Endothelial cell of umbilical vein (primary cell): ENCODE data around the gene LCMT1. TPM values are rescaled to one million over a fixed set of nuclear protein-coding genes. Genes with fewer than 3 reads are reported as not detected.
"Not testable (repeated sequence)": the region's sequence is repeated elsewhere in the genome, so short reads cannot be mapped to it uniquely, and the experiment has no call there.

ENCODE experiments used
- BruUV-seq: library from RNA; stranded (reverse); fragments of 400-500 nt; replicated peaks from 2 replicates; lab custom pipeline; 2021; lab: Mats Ljungman, UMichigan
- CTCF ChIA-PET: fragments of 300-600, 350-600 bp; sonication (Branson Sonifier 250); formaldehyde crosslinking; loops from one replicate; lab custom pipeline; 2021; ENCODE audit warnings: antibody characterized with exemption, inconsistent platforms; lab: Charles Lee
- POLR2A ChIA-PET: fragments of 300-600, 350-600 bp; sonication (Branson Sonifier 250); formaldehyde crosslinking; loops from one replicate; lab custom pipeline; 2021; ENCODE audit warnings: antibody characterized with exemption, inconsistent platforms; lab: Charles Lee
- DNase-seq: peaks from one replicate; pipeline ENCODE4 v3.0.0-alpha.2; 2011; ENCODE audit warnings: low read depth, low spot score
- FAIRE-seq: peaks from 2 replicates; lab custom pipeline; 2011; peaks lifted over from hg19 to GRCh38; lab: Jason Lieb, UNC
- H2AFZ ChIP-seq: 2 replicates; pipeline ENCODE4 v1.6.0; 2012; ENCODE audit warnings: low read depth, low read length, control low read depth, inconsistent platforms
- H3K27ac ChIP-seq: 2 replicates; pipeline ENCODE4 v1.5.1; 2011; ENCODE audit warnings: low read depth, mild to moderate bottlenecking, control low read depth, low read length, moderate library complexity; ENCODE audit not compliant: insufficient read depth
- H3K27me3 ChIP-seq, 2 experiments: 2 replicates each; pipeline versions ENCODE4 v1.6.0 to v1.6.1; 2011; ENCODE audit warnings: low read length in 2 of 2, mixed read lengths in 1 of 2; ENCODE audit not compliant: control insufficient read depth in 2 of 2, insufficient read depth in 2 of 2
- H3K36me3 ChIP-seq, 2 experiments: 2 replicates in 1 of 2; 3 replicates in 1 of 2; pipeline ENCODE4 v1.5.1; 2011; ENCODE audit warnings: low read length in 2 of 2, mild to moderate bottlenecking in 1 of 2, moderate library complexity in 1 of 2; ENCODE audit not compliant: control insufficient read depth in 2 of 2, insufficient read depth in 2 of 2; ENCODE audit errors: extremely low read depth in 1 of 2
- H3K4me1 ChIP-seq: 3 replicates; pipeline ENCODE4 v1.5.1; 2011; ENCODE audit warnings: mild to moderate bottlenecking, low read length; ENCODE audit not compliant: control insufficient read depth, insufficient read depth; ENCODE audit errors: extremely low read depth
- H3K4me2 ChIP-seq: 2 replicates; pipeline ENCODE4 v1.6.1; 2011; ENCODE audit warnings: low read length, control low read depth, mixed read lengths; ENCODE audit not compliant: insufficient read depth
- H3K4me3 ChIP-seq, 3 experiments: fragments of 200-600 bp in 1 of 3; sonication (generic), shearing (Covaris generic) in 1 of 3; replicated peaks in 1 of 3; 2 replicates each; pipeline ENCODE4 v1.5.1; 2011 to 2016; ENCODE audit warnings: control low read depth in 3 of 3, low read length in 3 of 3, mild to moderate bottlenecking in 2 of 3, inconsistent platforms in 1 of 3, low read depth in 1 of 3, moderate library complexity in 1 of 3; ENCODE audit not compliant: insufficient read depth in 1 of 3
- H3K79me2 ChIP-seq: 2 replicates; pipeline ENCODE4 v1.6.0; 2012; ENCODE audit warnings: low read length, inconsistent platforms; ENCODE audit not compliant: control insufficient read depth, insufficient read depth
- H3K9ac ChIP-seq: replicated peaks from 2 replicates; pipeline ENCODE3; 2011; ENCODE audit warnings: low read length, control low read depth; ENCODE audit not compliant: insufficient read depth; ENCODE audit errors: extremely low read depth
- H3K9me1 ChIP-seq: replicated peaks from 3 replicates; pipeline ENCODE4 v1.6.0; 2011; ENCODE audit warnings: mild to moderate bottlenecking, low read length; ENCODE audit not compliant: control insufficient read depth, insufficient read depth; ENCODE audit errors: extremely low read depth
- H3K9me3 ChIP-seq: replicated peaks from 2 replicates; pipeline ENCODE4 v1.5.1; 2012; ENCODE audit warnings: low read length, inconsistent platforms; ENCODE audit not compliant: control insufficient read depth, insufficient read depth
- H4K20me1 ChIP-seq: replicated peaks from 2 replicates; pipeline ENCODE3; 2011; ENCODE audit warnings: mild to moderate bottlenecking, low read length; ENCODE audit not compliant: control insufficient read depth, insufficient read depth; ENCODE audit errors: extremely low read depth
- EZH2 ChIP-seq: IDR thresholded peaks from 2 replicates; pipeline ENCODE4 v1.6.1; 2012; ENCODE audit warnings: borderline replicate concordance, low read depth, mild to moderate bottlenecking, moderate library complexity, low read length, inconsistent platforms; ENCODE audit not compliant: severe bottlenecking
- FOS ChIP-seq: IDR thresholded peaks from 2 replicates; pipeline ENCODE4 v1.6.1; 2011; ENCODE audit warnings: mild to moderate bottlenecking, low read length, moderate library complexity, borderline replicate concordance; ENCODE audit not compliant: insufficient read depth
- GATA2 ChIP-seq: IDR thresholded peaks from 2 replicates; pipeline ENCODE4 v1.7.0; 2011; ENCODE audit warnings: low read depth, mild to moderate bottlenecking, moderate library complexity, mixed read lengths, low read length; ENCODE audit not compliant: insufficient read length, insufficient read depth
- JUN ChIP-seq: IDR thresholded peaks from 2 replicates; pipeline ENCODE4 v1.6.1; 2011; ENCODE audit warnings: borderline replicate concordance, low read depth; ENCODE audit not compliant: insufficient read length, insufficient read depth
- MYC ChIP-seq: IDR thresholded peaks from one replicate; pipeline ENCODE4 v1.6.1; 2011; ENCODE audit warnings: mild to moderate bottlenecking, low read depth, low read length
- POLR2A ChIP-seq: IDR thresholded peaks from 2 replicates; pipeline ENCODE4 v1.6.1; 2012; ENCODE audit warnings: low read depth, mild to moderate bottlenecking, control low read depth, low read length
- POLR2AphosphoS5 ChIP-seq: IDR thresholded peaks from 2 replicates; pipeline ENCODE4 v1.6.1; 2012; ENCODE audit warnings: low read depth, mild to moderate bottlenecking, control low read depth, low read length, moderate library complexity; ENCODE audit not compliant: insufficient read depth
- dilution Hi-C: fragments of 300-500 bp; cut with MboI; formaldehyde crosslinking; loops from one replicate; pipeline ENCODE4 v1.15.0; 2019; ENCODE audit warnings: low sequenced_read_pairs; ENCODE audit not compliant: extremely low pct_ligation_motif_present
- intact Hi-C: fragments of 100-400 bp; cut with micrococcal nuclease; formaldehyde crosslinking; loops from one replicate; pipeline ENCODE4 v1.10.0; 2022
- polyA plus RNA-seq, 4 experiments: library from polyadenylated mRNA; depleted of rRNA in 3 of 4; stranded (reverse) in 3 of 4; unstranded in 1 of 4; fragments of >200 nt; gene quantifications; 2 replicates each; pipeline versions ENCODE4 v1.2.1 to v1.2.3, GENCODE V29; 2011 to 2012; ENCODE audit warnings: missing spikeins in 1 of 4
- total RNA-seq: library from RNA; stranded (reverse); gene quantifications from 2 replicates; pipeline ENCODE4 v1.2.3, GENCODE V29; 2021
- TF ChIP-seq, protein P1 (sequence below), 2 donors: IDR thresholded peaks; 1 replicate in 1 of 2; 2 replicates in 1 of 2; pipeline ENCODE4 v1.5.1; 2011; ENCODE audit warnings: low read length in 2 of 2, mild to moderate bottlenecking in 2 of 2, moderate library complexity in 2 of 2, control low read depth in 1 of 2, inconsistent platforms in 1 of 2, low read depth in 1 of 2; ENCODE audit not compliant: insufficient read depth in 1 of 2; ENCODE audit errors: extremely low read depth in 1 of 2
- TF ChIP-seq, protein P2 (sequence below): IDR thresholded peaks from 2 replicates; pipeline ENCODE4 v1.6.1; 2011; ENCODE audit not compliant: insufficient read depth, insufficient read length

Gene LCMT1
- total and polyA plus RNA-seq, 2 donors (not counting 3 experiments of a cell fraction or from before 2014, with no cell fraction given) = 23.5 to 36.2 TPM

DNA sequence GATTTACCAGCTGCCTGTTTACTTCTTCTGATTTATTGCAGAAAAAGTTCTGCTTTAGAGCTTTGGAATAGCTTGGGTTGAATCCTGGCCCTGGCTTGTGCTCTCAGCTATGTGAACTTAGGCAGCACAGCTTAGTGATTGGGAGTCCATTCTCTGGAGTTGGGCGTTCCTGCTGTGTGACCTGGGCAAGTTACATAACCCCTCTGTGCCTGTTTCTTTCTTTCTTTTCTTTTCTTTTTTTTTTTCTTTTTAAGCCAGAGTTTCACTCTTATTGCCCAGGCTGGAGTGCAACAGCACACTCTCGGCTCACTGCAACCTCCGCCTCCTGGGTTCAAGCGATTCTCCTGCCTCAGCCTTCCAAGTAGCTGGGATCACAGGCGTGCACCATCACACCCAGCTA lies 53.7 kb downstream of the LCMT1 start:
- Histone ChIP-seq H3K4me3 (no peak overlapping the region), H3K27ac (no peak overlapping the region), H2AFZ (no peak overlapping the region), H4K20me1 (no peaks in the 10 kb centered on the region), H3K27me3 (no peaks in the 10 kb centered on the region), H3K79me2 (no peaks in the 10 kb centered on the region), H3K9me1 (no peaks in the 10 kb centered on the region), H3K9ac (no peak overlapping the region), H3K9me3 (no peaks in the 10 kb centered on the region), H3K36me3 (peaks cover 5 to 11% of the 10 kb centered on the region in 2 experiments), H3K4me1 (no peaks in the 10 kb centered on the region), H3K4me2 (no peak overlapping the region)
- dilution Hi-C loops (no loop called here), intact Hi-C loops (loop anchor here (10.0 kb wide), 1 partner anchor 50 kb away; the partner anchor contains the start of gene AQP8)
- BruUV-seq = no TSS peak
- no peak for DNase-seq
- ChIA-PET POLR2A (no interaction called here), CTCF (interaction anchor here (1.8 kb wide), 1 partner anchor 10 kb away, joined by 10 read pairs; no protein-coding TSS in a partner anchor)
- FAIRE-seq = no peak
- TF ChIP-seq GATA2 (no peak), EZH2 (no peak), MYC (no peak), JUN (no peak), POLR2AphosphoS5 (no peak), POLR2A (no peak), FOS (no peak)
- TF ChIP-seq, protein P1, sequence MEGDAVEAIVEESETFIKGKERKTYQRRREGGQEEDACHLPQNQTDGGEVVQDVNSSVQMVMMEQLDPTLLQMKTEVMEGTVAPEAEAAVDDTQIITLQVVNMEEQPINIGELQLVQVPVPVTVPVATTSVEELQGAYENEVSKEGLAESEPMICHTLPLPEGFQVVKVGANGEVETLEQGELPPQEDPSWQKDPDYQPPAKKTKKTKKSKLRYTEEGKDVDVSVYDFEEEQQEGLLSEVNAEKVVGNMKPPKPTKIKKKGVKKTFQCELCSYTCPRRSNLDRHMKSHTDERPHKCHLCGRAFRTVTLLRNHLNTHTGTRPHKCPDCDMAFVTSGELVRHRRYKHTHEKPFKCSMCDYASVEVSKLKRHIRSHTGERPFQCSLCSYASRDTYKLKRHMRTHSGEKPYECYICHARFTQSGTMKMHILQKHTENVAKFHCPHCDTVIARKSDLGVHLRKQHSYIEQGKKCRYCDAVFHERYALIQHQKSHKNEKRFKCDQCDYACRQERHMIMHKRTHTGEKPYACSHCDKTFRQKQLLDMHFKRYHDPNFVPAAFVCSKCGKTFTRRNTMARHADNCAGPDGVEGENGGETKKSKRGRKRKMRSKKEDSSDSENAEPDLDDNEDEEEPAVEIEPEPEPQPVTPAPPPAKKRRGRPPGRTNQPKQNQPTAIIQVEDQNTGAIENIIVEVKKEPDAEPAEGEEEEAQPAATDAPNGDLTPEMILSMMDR (IDR thresholded peaks at IDR 0.05; ENCODE audit: extremely low read depth in 1 of 2, insufficient read depth in 1 of 2, low read depth in 1 of 2, low read length in 2 of 2) = no peak
- TF ChIP-seq, protein P2, sequence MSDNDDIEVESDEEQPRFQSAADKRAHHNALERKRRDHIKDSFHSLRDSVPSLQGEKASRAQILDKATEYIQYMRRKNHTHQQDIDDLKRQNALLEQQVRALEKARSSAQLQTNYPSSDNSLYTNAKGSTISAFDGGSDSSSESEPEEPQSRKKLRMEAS = no peak

DNA sequence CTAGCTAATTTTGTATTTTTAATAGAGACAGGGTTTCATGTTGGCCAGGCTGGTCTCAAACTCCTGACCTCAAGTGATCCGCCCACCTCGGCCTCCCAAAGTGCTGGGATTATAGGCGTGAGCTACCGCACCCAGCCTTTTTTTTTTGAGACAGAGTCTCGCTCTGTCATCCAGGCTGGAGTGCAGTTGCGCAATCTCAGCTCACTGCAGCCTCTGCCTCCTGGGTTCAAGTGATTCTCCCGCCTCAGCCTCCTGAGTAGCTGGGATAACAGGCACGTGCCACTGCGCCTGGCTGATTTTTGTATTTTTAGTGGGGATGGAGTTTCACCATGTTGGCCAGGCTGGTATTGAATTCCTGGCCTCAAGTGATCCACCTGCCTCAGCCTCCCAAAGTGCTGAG lies 56.4 kb downstream of the LCMT1 start:
- H3K4me2 ChIP-seq, H3K9me3 ChIP-seq, H4K20me1 ChIP-seq, H3K4me3 ChIP-seq, H3K27ac ChIP-seq, H2AFZ ChIP-seq, DNase-seq, BruUV-seq, H3K9me1 ChIP-seq, FAIRE-seq, dilution Hi-C loops, H3K27me3 ChIP-seq, POLR2A ChIA-PET, H3K9ac ChIP-seq, H3K4me1 ChIP-seq, H3K79me2 ChIP-seq: not testable (repeated sequence)
- CTCF ChIA-PET = interaction anchor here (1.3 kb wide), 1 partner anchor 8 kb away, joined by 4 read pairs; no protein-coding TSS in a partner anchor
- intact Hi-C loops = loop anchor here (10.0 kb wide), 1 partner anchor 47 kb away; the partner anchor contains the start of gene AQP8
- H3K36me3 ChIP-seq = peaks cover 8 to 20% of the 10 kb centered on the region in 2 experiments
